ENCODE results near the gene LRRC9.
"Not testable (repeated sequence)": the region's sequence is repeated elsewhere in the genome, so short reads cannot be mapped to it uniquely, and the experiment has no call there.

The LRRC9 gene

GRCh38 chr14:60064491-60065072, 144.6 kb downstream of the LRRC9 start:
- peak; percentile 47 for DNase-seq (ENCODE audit: low read depth)

- no peak for DNase-seq (ENCODE audit: low read depth)
These were observed 147.9 kb downstream of the LRRC9 start for GRCh38 chr14:60067882-60068281.

DNA sequence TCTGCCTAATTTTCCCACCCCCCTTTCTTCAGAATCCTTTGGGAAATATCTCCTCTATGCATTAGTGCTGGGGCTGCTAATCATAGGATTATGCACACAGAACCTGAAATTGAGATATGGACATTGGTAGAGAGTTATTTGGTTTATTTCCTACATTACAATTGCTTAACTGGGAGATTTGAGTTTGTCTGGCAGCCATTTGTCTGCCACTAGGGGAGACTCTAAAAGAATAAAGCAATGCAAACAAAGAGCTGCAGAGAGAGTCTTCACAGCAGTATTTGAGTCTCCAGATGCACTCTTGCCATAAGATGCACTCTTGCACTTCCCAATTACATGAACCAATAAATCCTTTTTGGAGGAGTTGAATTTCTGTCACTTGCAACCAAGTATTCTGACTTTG, 159.8 kb downstream of the LRRC9 start:
- DNase-seq (ENCODE audit: low read depth): no peak

- peak; percentile 28 for DNase-seq (ENCODE audit: low read depth)
These were observed 165.1 kb downstream of the LRRC9 start for GRCh38 chr14:60085085-60085484.

DNA sequence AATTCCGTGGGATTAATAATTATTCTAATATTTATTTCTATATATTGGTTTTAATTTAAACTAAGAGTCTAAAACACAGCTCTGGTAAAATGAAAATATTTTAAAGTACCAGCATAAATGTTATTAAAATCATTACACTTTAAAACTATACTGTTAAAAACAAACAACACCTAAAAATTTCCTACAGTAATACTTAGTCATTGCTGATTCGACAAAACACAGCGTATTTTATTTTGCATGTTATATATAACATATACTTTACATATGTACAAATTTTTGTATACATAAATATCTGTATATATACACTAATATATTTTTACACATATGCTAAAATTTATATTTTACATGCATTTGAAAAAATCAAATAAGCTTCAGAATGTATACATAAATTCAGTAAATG, 165.7 kb downstream of the LRRC9 start:
- no peak for DNase-seq (ENCODE audit: low read depth)

GRCh38 chr14:60087668-60088067, 167.7 kb downstream of the LRRC9 start:
- no peak for DNase-seq (ENCODE audit: low read depth)

- DNase-seq (ENCODE audit: low read depth): no peak
These were observed 169.3 kb downstream of the LRRC9 start for GRCh38 chr14:60089221-60089620.

DNA sequence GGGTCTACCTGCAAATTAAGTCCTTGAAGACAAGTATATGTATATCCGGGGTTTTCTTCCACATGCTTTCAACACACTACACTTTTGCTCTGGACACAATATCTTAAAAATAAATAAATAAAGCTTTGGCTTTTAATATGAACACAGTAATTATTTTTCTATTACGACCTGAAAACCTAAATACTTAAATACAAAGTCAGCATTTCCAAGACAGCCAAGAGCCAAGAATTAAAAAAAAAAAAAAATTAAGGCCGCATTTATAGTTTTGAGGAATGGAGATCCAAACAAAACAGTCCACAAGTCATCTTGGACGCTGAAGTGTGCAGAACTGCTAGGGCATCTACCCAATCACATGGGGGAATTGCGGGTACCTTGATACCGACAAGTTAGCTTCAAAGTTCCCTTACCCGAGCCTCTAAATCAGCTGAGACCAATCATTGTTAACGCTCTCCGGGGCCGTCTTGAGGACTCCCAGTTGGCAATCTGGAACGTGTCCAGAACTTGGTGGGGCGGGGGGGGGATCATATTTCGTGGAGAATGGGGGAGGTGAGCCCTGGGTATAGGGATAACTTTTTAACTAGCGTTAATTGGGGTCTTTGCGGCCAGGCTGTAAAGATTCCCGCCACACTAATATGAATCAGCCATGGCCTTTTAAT, 171.0 kb downstream of the LRRC9 start:
- peak; percentile 83 for DNase-seq (ENCODE audit: low read depth)

DNA sequence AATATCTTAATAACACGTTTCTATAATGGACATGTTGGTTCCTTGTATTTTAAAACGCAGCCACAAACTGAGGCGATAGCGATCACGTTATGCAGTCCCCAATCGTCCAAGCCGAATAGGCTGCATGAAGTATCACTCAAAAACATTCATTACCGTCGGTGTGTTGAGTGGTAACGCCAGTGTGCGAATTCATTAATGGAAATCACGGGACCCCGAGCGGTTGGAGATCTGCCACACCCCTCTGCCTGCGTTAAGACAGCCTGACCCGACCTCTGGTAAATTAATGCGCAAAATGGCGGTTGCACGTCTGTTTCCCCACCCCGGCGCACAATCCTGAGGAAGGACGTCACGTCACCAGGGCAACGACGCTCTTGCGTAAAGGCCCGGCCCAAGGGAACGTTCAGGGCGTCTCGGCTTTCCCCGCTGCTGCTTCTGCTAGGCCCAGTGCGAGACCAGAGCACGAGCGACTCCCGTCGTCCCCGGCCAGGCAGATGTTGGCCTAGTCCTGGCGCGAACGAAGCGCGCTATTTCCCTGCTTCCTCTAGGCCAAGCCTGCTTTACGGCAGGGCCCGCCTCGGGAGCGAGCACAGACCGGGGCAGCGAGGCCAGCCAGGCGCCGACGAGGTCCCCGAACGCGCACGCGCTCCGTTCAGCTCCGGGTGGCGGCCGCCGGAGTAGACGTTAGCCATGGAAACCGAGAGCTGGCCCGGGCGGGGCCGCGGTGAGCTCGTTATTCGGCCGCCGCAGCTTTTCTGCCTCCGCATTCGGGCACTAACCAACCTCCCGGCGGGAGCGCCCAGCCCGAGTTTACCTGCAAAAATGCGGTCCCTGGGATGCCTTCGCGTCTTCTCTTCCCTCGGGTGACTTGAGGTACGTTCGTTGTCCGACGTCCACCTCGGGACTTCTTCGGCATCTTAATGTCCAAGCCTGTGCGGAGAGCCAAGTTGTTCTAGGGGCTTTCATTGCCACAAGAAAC, 171.9 kb downstream of the LRRC9 start, which contains the start of gene PCNX4:
Gene PCNX4, plus strand, starts transcription at position 374 of the 976 bp plus-strand sequence. CDS start 15,716 bp downstream, outside the sequence.
- peak; percentile 99 for DNase-seq (ENCODE audit: low read depth)

DNA sequence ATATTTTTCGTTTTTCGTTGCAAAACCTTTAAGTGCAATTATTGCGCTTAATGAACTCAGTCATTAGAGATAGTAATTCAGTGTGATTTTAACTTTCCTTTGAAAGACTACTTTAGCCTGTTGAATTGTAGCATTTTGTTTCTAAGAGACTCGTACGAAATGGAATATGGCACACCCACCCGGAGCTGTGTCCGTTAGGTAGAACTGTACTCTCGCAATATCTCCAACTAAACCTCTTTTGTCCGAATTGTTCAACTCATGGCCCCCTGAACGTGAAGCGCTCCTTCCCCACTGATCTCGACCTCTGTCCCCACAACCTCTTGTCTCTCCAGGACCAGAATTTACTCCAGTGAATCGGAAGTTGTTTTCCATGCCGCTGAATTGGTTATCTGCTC, 172.6 kb downstream of the LRRC9 start:
- peak; percentile 62 for DNase-seq (ENCODE audit: low read depth)

DNA sequence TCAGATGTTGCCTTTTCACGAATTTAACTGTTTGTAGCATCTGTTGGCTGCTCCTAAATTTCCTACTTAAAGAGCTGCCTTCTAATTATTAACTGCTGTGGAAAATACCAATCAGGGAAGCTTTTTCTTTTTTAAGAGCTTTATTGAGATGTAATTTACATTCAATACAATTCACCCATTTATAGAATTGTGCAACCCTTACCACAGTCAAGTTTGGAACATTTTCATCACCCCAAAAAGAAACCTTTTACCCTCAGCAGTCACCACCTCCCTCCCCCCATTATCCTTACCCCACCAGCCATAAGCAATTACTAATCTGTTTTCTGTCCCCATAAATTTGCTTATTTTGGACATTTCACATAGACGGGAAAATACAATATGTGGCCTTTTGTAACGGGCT, 173.1 kb downstream of the LRRC9 start:
- DNase-seq (ENCODE audit: low read depth): peak; percentile 18

DNA sequence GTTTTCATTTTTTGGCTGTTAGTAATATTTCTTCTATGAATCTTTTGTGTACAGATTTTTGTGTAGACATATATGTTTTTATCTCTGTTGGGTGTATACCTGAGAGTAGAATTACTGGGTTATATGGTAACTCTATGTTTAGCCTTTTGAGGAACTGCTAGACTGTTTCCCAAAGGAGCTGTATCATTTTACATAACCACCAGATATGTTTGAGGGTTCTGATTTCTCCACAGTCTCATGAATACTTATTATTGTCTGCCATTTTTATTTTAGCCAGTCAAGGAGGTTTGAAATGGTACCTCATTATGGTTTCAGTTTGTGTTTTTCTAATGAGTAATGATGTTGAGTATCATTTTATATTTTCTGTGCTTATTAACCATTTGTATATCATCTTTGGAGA, 173.7 kb downstream of the LRRC9 start:
- DNase-seq (ENCODE audit: low read depth): peak; percentile 29

GRCh38 chr14:60094306-60094897, 174.5 kb downstream of the LRRC9 start:
- DNase-seq (ENCODE audit: low read depth): peak; percentile 81

- no peak for DNase-seq (ENCODE audit: low read depth)
These were observed 175.3 kb downstream of the LRRC9 start for GRCh38 chr14:60095231-60095630.

- DNase-seq (ENCODE audit: low read depth): peak; percentile 89
These were observed 176.0 kb downstream of the LRRC9 start for GRCh38 chr14:60095781-60096450.

- DNase-seq (ENCODE audit: low read depth): no peak
These were observed 178.0 kb downstream of the LRRC9 start for GRCh38 chr14:60097974-60098373.

- DNase-seq (ENCODE audit: low read depth): not testable (repeated sequence)
These were observed 179.9 kb downstream of the LRRC9 start for GRCh38 chr14:60099855-60100254.

DNA sequence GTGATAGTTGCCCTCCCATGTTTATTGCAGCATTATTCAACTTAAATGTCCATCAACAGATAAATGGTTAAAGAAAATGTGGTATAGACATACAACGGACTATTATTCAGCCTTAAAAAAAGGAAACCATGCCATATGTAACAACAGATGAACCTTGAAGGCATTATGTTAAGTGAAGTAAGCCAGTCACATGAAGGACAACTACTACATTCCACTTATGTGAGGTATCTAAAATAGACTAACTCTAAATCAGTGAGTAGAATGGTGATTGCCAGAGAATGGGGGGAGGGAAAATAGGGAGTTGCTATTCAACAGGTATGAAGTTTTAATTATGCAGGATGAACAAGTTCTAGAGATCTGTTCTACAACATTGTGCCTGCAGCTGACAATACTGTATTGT, 181.8 kb downstream of the LRRC9 start:
- DNase-seq (ENCODE audit: low read depth): peak; percentile 54

- peak; percentile 92 for DNase-seq (ENCODE audit: low read depth)
These were observed 182.4 kb downstream of the LRRC9 start for GRCh38 chr14:60102389-60102788.

DNA sequence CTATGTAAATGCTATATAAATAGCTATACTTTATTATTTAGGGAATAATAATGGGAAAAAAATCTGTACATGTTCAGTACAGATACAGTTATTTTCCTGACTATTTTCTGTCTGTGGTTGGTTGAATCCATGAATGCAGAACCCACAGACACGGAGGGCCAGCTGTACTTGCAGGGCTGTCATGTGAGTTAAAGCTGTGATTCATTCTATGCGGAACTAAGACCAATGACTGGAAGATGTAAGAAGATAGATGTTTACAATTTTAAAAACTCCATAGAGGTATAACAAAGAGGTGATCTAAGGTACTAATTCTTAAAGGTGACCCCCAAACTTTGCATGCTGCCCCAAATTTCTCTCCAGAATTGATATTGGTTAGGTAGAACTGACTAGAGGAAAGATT, 186.4 kb downstream of the LRRC9 start:
- DNase-seq (ENCODE audit: low read depth): peak; percentile 85

GRCh38 chr14:60107477-60107876, 187.5 kb downstream of the LRRC9 start:
- DNase-seq (ENCODE audit: low read depth): no peak

DNA sequence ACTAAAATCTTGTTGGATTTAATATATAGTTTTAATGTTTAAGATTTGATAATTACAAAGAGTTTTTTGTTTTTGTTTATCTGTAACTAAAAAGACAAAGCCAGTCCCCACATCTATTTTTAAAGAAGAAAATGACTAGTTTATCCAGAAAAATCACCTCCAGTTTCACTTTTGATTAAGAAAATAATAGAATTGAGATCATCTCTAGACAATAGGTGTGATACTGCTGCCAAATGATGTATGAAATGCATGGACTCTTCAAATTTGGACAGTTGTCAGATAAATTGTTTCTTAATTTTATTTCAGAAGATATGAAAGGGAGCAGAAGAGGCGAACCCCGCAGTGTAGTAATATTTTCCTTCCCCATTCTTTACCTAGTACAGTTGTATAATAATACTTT, 191.8 kb downstream of the LRRC9 start:
- DNase-seq (ENCODE audit: low read depth): no peak

Data from iris pigment epithelial cell (primary cell).